SK-N-SH (cell line): ENCODE results near the gene IL7R. TPM values are rescaled to one million over a fixed set of nuclear protein-coding genes. Genes with fewer than 3 reads are reported as not detected.

Experiments
- CTCF ChIA-PET: fragments of 300-600, 350-600 bp; formaldehyde crosslinking; extraction: SDS; loops from one replicate; lab custom pipeline; 2021; lab: Yijun Ruan, JAX
- POLR2A ChIA-PET: fragments of 350-600 bp; sonication (Branson Sonifier 250); formaldehyde crosslinking; extraction: SDS; loops from one replicate; lab custom pipeline; 2020; ENCODE audit warnings: antibody characterized with exemption, inconsistent platforms; lab: Yijun Ruan, JAX
- DNase-seq: peaks from one replicate; pipeline ENCODE4 v3.0.0; 2012
- H2AFZ ChIP-seq: fragments of 200-600 bp; sonication (generic); 2 replicates; pipeline ENCODE4 v1.8.1; 2016; ENCODE audit warnings: antibody characterized with exemption, mild to moderate bottlenecking, low read depth
- H3F3A ChIP-seq: fragments of 200-600 bp; sonication (generic); replicated peaks from 2 replicates; pipeline ENCODE3; 2016; ENCODE audit warnings: antibody characterized with exemption, mild to moderate bottlenecking; ENCODE audit not compliant: insufficient read depth
- H3K27ac ChIP-seq, 2 experiments: fragments of 200-500 bp in 1 of 2; fragments of 200-600 bp in 1 of 2; sonication (Bioruptor generic) in 1 of 2; sonication (generic), shearing (Covaris generic) in 1 of 2; 2 replicates each; pipeline versions ENCODE4 v1.5.1 to v1.6.1; 2014 to 2016; ENCODE audit warnings: low read depth in 2 of 2, inconsistent platforms in 1 of 2, low read length in 1 of 2, mild to moderate bottlenecking in 1 of 2, mixed read lengths in 1 of 2
- H3K27me3 ChIP-seq: fragments of 200-600 bp; sonication (generic), shearing (Covaris generic); 2 replicates; pipeline ENCODE4 v1.6.1; 2016; ENCODE audit warnings: mixed run types; ENCODE audit not compliant: insufficient read depth
- H3K36me3 ChIP-seq, 2 experiments: fragments of 200-500 bp in 1 of 2; fragments of 200-600 bp in 1 of 2; sonication (Bioruptor generic) in 1 of 2; sonication (generic) in 1 of 2; replicated peaks in 1 of 2; 2 replicates each; pipeline versions ENCODE3 to v1.5.1; 2014 to 2016; ENCODE audit warnings: low read length in 1 of 2, mild to moderate bottlenecking in 1 of 2; ENCODE audit not compliant: insufficient read depth in 2 of 2, control insufficient read depth in 1 of 2
- H3K4me1 ChIP-seq, 2 experiments: fragments of 200-500 bp in 1 of 2; fragments of 200-600 bp in 1 of 2; sonication (Bioruptor generic) in 1 of 2; sonication (generic), shearing (Covaris generic) in 1 of 2; 2 replicates each; pipeline versions ENCODE4 v1.5.1 to v1.6.1; 2014 to 2016; ENCODE audit warnings: low read depth in 1 of 2, low read length in 1 of 2, mixed run types in 1 of 2; ENCODE audit not compliant: insufficient read depth in 2 of 2, control insufficient read depth in 1 of 2
- H3K4me2 ChIP-seq: fragments of 200-600 bp; sonication (generic), shearing (Covaris generic); 2 replicates; pipeline ENCODE4 v1.6.1; 2017; ENCODE audit warnings: mixed run types
- H3K4me3 ChIP-seq, 2 experiments: fragments of 200-500 bp in 1 of 2; fragments of 200-600 bp in 1 of 2; sonication (Bioruptor generic) in 1 of 2; sonication (generic), shearing (Covaris generic) in 1 of 2; 2 replicates each; pipeline versions ENCODE4 v1.5.1 to v1.8.1; 2014 to 2016; ENCODE audit warnings: low read depth in 2 of 2, inconsistent platforms in 1 of 2, low read length in 1 of 2, mild to moderate bottlenecking in 1 of 2, mixed read lengths in 1 of 2, moderate library complexity in 1 of 2
- H3K79me2 ChIP-seq: fragments of 200-600 bp; sonication (generic); 2 replicates; pipeline ENCODE4 v1.8.1; 2017; ENCODE audit warnings: mild to moderate bottlenecking; ENCODE audit not compliant: insufficient read depth
- H3K9ac ChIP-seq: fragments of 200-600 bp; sonication (generic); 2 replicates; pipeline ENCODE4 v1.6.1; 2017; ENCODE audit warnings: mixed run types
- H3K9me2 ChIP-seq: fragments of 200-600 bp; sonication (generic); 2 replicates; pipeline ENCODE4 v1.6.1; 2017; ENCODE audit warnings: mixed run types
- H3K9me3 ChIP-seq: fragments of 200-600 bp; sonication (generic); 2 replicates; pipeline ENCODE4 v1.6.1; 2017; ENCODE audit warnings: mixed run types, mild to moderate bottlenecking, moderate library complexity
- H4K20me1 ChIP-seq: fragments of 200-600 bp; sonication (generic); 2 replicates; pipeline ENCODE4 v1.6.1; 2017; ENCODE audit warnings: mild to moderate bottlenecking, mixed run types; ENCODE audit not compliant: insufficient read depth
- ELF1 ChIP-seq: IDR thresholded peaks from 2 replicates; pipeline ENCODE4 v1.4.0; 2012
- EP300 ChIP-seq, 2 experiments: IDR thresholded peaks; 2 replicates each; pipeline versions ENCODE4 v1.4.0 to v1.6.1; 2012; ENCODE audit warnings: borderline replicate concordance in 1 of 2, low read depth in 1 of 2, low read length in 1 of 2
- MEF2A ChIP-seq: IDR thresholded peaks from 2 replicates; pipeline ENCODE4 v1.4.0; 2012; ENCODE audit warnings: low read depth, borderline replicate concordance
- MXI1 ChIP-seq: IDR thresholded peaks from 2 replicates; pipeline ENCODE4 v1.6.1; 2012; ENCODE audit warnings: mild to moderate bottlenecking, low read depth, low read length, improper control_type of control experiment
- NRF1 ChIP-seq: IDR thresholded peaks from 2 replicates; pipeline ENCODE4 v1.6.1; 2012; ENCODE audit warnings: low read depth, mild to moderate bottlenecking, low read length
- RCOR1 ChIP-seq: fragments of 150-350 bp; IDR thresholded peaks from 2 replicates; pipeline ENCODE4 v1.6.1; 2017; ENCODE audit warnings: antibody characterized with exemption, low read length
- REST ChIP-seq: IDR thresholded peaks from 2 replicates; pipeline ENCODE4 v1.6.1; 2012; ENCODE audit warnings: mild to moderate bottlenecking, low read depth, low read length, moderate library complexity
- TAF1 ChIP-seq: IDR thresholded peaks from 2 replicates; pipeline ENCODE4 v1.6.1; 2012; ENCODE audit warnings: low read depth, mild to moderate bottlenecking, low read length, moderate library complexity, borderline replicate concordance
- WGBS: methylation state at CpG from one replicate; pipeline ENCODE4 v1.1.6; 2017; ENCODE audit warnings: low lambda C conversion rate; 5-methylcytosine and 5-hydroxymethylcytosine counted together
- polyA plus RNA-seq, 3 experiments: library from polyadenylated mRNA; depleted of rRNA; stranded (reverse); fragments of >200 nt; gene quantifications; 2 replicates each; pipeline ENCODE4 v1.2.3, GENCODE V29; 2012
- TF ChIP-seq, protein P1 (sequence below): IDR thresholded peaks from 2 replicates; pipeline ENCODE4 v1.4.0; 2012; ENCODE audit warnings: low read depth, borderline replicate concordance
- TF ChIP-seq, protein P2 (sequence below): IDR thresholded peaks from 2 replicates; pipeline ENCODE4 v1.4.0; 2012; ENCODE audit warnings: low read depth

The IL7R gene
- polyA plus RNA-seq, 1 of the 3 experiments (the other 2 are of a cell fraction): 3.0 TPM

GRCh38 chr5:35880156-35880555 lies 23.5 kb downstream of the IL7R start:
- Histone ChIP-seq H3K4me2 (no peak overlapping the region), H3K36me3 (no peaks in the 10 kb centered on the region)
- TF ChIP-seq, protein P1, sequence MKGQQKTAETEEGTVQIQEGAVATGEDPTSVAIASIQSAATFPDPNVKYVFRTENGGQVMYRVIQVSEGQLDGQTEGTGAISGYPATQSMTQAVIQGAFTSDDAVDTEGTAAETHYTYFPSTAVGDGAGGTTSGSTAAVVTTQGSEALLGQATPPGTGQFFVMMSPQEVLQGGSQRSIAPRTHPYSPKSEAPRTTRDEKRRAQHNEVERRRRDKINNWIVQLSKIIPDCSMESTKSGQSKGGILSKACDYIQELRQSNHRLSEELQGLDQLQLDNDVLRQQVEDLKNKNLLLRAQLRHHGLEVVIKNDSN: no peak
- no peak for TF ChIP-seq RCOR1
- TF ChIP-seq, protein P2, sequence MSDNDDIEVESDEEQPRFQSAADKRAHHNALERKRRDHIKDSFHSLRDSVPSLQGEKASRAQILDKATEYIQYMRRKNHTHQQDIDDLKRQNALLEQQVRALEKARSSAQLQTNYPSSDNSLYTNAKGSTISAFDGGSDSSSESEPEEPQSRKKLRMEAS: no peak
- no peak for TF ChIP-seq MXI1
- TF ChIP-seq REST: no peak
- TF ChIP-seq MEF2A: no peak
- TF ChIP-seq EP300 (IDR thresholded peaks at IDR 0.05; ENCODE audit: borderline replicate concordance in 1 of 2, low read depth in 1 of 2, low read length in 1 of 2): no peak
- no peak for TF ChIP-seq TAF1
- TF ChIP-seq NRF1: no peak
- TF ChIP-seq, all 33 proteins: peak for 0
- WGBS: 48% methylated on average over 1 of the region's 1 CpG
- Histone ChIP-seq H4K20me1 (no peaks in the 10 kb centered on the region), H2AFZ (no peak overlapping the region), H3K27ac (no peak overlapping the region), H3F3A (peaks cover 5% of the 10 kb centered on the region), H3K4me3 (no peak overlapping the region), H3K4me1 (peaks cover 0 to 13% of the 10 kb centered on the region in 2 experiments; a peak in 1 of 4 replicates), H3K79me2 (no peaks in the 10 kb centered on the region), H3K9me2 (no peaks in the 10 kb centered on the region), H3K27me3 (no peaks in the 10 kb centered on the region), H3K9ac (no peak overlapping the region), H3K9me3 (no peaks in the 10 kb centered on the region)
- no peak for DNase-seq
- CTCF ChIA-PET: interaction anchor here (1.2 kb wide), 1 partner anchor 9 kb away, joined by 5 read pairs; no protein-coding TSS in a partner anchor
- POLR2A ChIA-PET: no interaction called here

- POLR2A ChIA-PET: no interaction called here
- Histone ChIP-seq H3K4me2 (no peak overlapping the region), H3K4me1 (peaks cover 0 to 13% of the 10 kb centered on the region in 2 experiments; a peak in 1 of 4 replicates), H4K20me1 (no peaks in the 10 kb centered on the region), H3F3A (peaks cover 5% of the 10 kb centered on the region), H3K27ac (no peak overlapping the region), H3K9me3 (no peaks in the 10 kb centered on the region), H3K36me3 (no peaks in the 10 kb centered on the region), H3K79me2 (no peaks in the 10 kb centered on the region), H2AFZ (no peak overlapping the region), H3K9ac (no peak overlapping the region), H3K9me2 (no peaks in the 10 kb centered on the region), H3K27me3 (no peaks in the 10 kb centered on the region), H3K4me3 (no peak overlapping the region)
- TF ChIP-seq ELF1: no peak
- 68% methylated on average over 2 of the region's 2 CpGs for WGBS
- no peak for DNase-seq
- CTCF ChIA-PET: interaction anchor here (1.4 to 1.5 kb wide), 2 partner anchors 43 to 45 kb away, joined by 4 to 5 read pairs; no protein-coding TSS in a partner anchor
Measured at GRCh38 chr5:35881758-35882157, 25.1 kb downstream of the IL7R start.
